Measurements from ENCODE around the gene EYA3.

DNA sequence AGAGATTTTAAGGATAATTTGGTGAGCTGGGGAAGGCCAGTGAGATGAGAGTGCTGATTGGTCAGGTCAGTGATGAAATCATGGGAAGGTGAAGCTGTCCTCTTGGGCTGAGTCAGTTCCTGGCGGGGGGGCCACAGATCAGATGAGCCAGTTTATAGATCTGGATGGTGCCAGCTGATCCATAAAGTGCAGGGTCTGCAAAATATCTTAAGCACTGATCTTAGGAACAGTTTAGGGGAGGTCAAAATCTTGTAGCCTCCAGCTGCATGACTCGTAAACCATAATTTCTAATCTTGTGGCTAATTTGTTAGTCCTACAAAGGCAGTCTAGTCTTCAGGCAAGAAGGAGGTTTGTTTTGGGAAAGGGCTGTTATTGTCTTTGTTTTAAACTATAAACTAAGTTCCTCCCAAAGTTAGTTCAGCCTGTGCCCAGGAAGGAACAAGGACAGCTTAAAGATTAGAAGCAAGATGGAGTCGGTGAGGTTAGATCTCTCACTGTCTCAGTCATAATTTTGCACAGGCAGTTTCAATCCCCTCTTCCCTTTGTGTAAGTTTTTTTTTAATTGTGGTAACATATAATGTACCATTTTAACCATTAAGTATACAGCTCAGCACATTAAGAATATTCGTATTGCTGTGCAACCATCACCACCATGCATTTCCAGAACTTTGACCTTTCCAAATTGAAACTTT lies 48.7 kb upstream of the EYA3 start:
- TF ChIP-seq, protein P1, sequence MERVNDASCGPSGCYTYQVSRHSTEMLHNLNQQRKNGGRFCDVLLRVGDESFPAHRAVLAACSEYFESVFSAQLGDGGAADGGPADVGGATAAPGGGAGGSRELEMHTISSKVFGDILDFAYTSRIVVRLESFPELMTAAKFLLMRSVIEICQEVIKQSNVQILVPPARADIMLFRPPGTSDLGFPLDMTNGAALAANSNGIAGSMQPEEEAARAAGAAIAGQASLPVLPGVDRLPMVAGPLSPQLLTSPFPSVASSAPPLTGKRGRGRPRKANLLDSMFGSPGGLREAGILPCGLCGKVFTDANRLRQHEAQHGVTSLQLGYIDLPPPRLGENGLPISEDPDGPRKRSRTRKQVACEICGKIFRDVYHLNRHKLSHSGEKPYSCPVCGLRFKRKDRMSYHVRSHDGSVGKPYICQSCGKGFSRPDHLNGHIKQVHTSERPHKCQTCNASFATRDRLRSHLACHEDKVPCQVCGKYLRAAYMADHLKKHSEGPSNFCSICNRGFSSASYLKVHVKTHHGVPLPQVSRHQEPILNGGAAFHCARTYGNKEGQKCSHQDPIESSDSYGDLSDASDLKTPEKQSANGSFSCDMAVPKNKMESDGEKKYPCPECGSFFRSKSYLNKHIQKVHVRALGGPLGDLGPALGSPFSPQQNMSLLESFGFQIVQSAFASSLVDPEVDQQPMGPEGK (CRISPR knock-in tag; IDR thresholded peaks at IDR 0.05; ENCODE audit: borderline replicate concordance), result no peak; the same call in 1 of the 2 replicates
- no peak for TF ChIP-seq ESRRG (CRISPR knock-in tag; IDR thresholded peaks at IDR 0.05)
- TF ChIP-seq ZNF70 (CRISPR knock-in tag; IDR thresholded peaks at IDR 0.05), result no peak
- TF ChIP-seq ARNTL (CRISPR knock-in tag; IDR thresholded peaks at IDR 0.05; ENCODE audit: borderline replicate concordance, low read depth), result no peak
- TF ChIP-seq RARB (CRISPR knock-in tag; IDR thresholded peaks at IDR 0.05), result no peak

All from SK-N-SH treated with all-trans-retinoic acid at 6 μM for 48 hours (cell line).